GM12891 (cell line): ENCODE data around the gene PDAP1.
"Not testable (repeated sequence)": the region's sequence is repeated elsewhere in the genome, so short reads cannot be mapped to it uniquely, and the experiment has no call there.

Experiments used
- DNase-seq: peaks from one replicate; pipeline ENCODE4 v3.0.0; 2011; ENCODE audit warnings: low spot score; ENCODE audit not compliant: insufficient read length
- FAIRE-seq: peaks from 2 replicates; lab custom pipeline; 2011; peaks lifted over from hg19 to GRCh38; lab: Jason Lieb, UNC
- PAX5 ChIP-seq: IDR thresholded peaks from 2 replicates; pipeline ENCODE4 v1.6.1; 2011; ENCODE audit warnings: low read length, moderate library complexity, mild to moderate bottlenecking; ENCODE audit not compliant: insufficient read depth, severe bottlenecking
- POLR2A ChIP-seq: IDR thresholded peaks from 2 replicates; pipeline ENCODE4 v1.6.1; 2011; ENCODE audit warnings: low read depth, low read length, control low read depth
- POLR2AphosphoS5 ChIP-seq: IDR thresholded peaks from 2 replicates; pipeline ENCODE4 v1.6.1; 2011; ENCODE audit warnings: low read depth, low read length, control low read depth
- POU2F2 ChIP-seq: IDR thresholded peaks from 2 replicates; pipeline ENCODE4 v1.6.1; 2011; ENCODE audit warnings: low read depth, mild to moderate bottlenecking, control low read depth, low read length, moderate library complexity
- SPI1 ChIP-seq: IDR thresholded peaks from 2 replicates; pipeline ENCODE4 v1.6.1; 2011; ENCODE audit warnings: low read depth, low read length, control low read depth
- TAF1 ChIP-seq: IDR thresholded peaks from 2 replicates; pipeline ENCODE4 v1.6.1; 2011; ENCODE audit warnings: low read depth, low read length, control low read depth

Gene PDAP1

GRCh38 chr7:99448855-99449254, 40.5 kb upstream of the PDAP1 start:
- no peak for DNase-seq
- FAIRE-seq = no peak

GRCh38 chr7:99447943-99448342, 39.5 kb upstream of the PDAP1 start:
- DNase-seq (no peak), FAIRE-seq (no peak)
- TF ChIP-seq POU2F2 (no peak), TAF1 (no peak), POLR2AphosphoS5 (no peak), SPI1 (no peak), PAX5 (no peak), POLR2A (no peak)

More at GRCh38 chr7:99448855-99449254, 40.5 kb upstream of the PDAP1 start:
- no peak for TF ChIP-seq POLR2A
- no peak for TF ChIP-seq SPI1

GRCh38 chr7:99446096-99446495, 37.7 kb upstream of the PDAP1 start:
- no peak for DNase-seq
- FAIRE-seq = no peak
- TF ChIP-seq TAF1 (no peak), POLR2AphosphoS5 (no peak), SPI1 (no peak), POLR2A (no peak), PAX5 (no peak), POU2F2 (no peak)

- DNase-seq = no peak
- TF ChIP-seq POLR2AphosphoS5 (no peak), PAX5 (no peak), POU2F2 (no peak), TAF1 (no peak), SPI1 (no peak), POLR2A (no peak)
- no peak for FAIRE-seq
Observed at GRCh38 chr7:99440195-99440594, 31.8 kb upstream of the PDAP1 start.

GRCh38 chr7:99438573-99439480, 30.4 kb upstream of the PDAP1 start, which contains the start of the genes CPSF4 and PTCD1:
Gene CPSF4 (plus strand): TSS chr7:99438943. CDS start chr7:99439083, 140 bp downstream.
Gene PTCD1 (minus strand): TSS chr7:99438798. CDS start chr7:99435242, 3,556 bp downstream.
- FAIRE-seq = peak; percentile 99
- peak; percentile 77 for TF ChIP-seq PAX5
- TF ChIP-seq POLR2A = peak; percentile 75
- TF ChIP-seq SPI1 = no peak
- TF ChIP-seq TAF1 = peak; percentile 31; the same call in 1 of the 2 replicates
- TF ChIP-seq POLR2AphosphoS5 = peak; percentile 65; the same call in 1 of the 2 replicates
- TF ChIP-seq POU2F2 = no peak
- peak; percentile 98 for DNase-seq

- no peak for DNase-seq
- peak; percentile 71 for FAIRE-seq
- TF ChIP-seq PAX5 (no peak), SPI1 (no peak), TAF1 (no peak), POLR2A (no peak), POLR2AphosphoS5 (no peak), POU2F2 (no peak)
Observed at GRCh38 chr7:99437946-99438572, 29.7 kb upstream of the PDAP1 start.

- no peak for TF ChIP-seq POU2F2
- no peak for TF ChIP-seq TAF1
- no peak for TF ChIP-seq POLR2AphosphoS5
- TF ChIP-seq PAX5 = no peak
- TF ChIP-seq POLR2A = no peak
- no peak for TF ChIP-seq SPI1
- DNase-seq (no peak), FAIRE-seq (no peak)
Observed at GRCh38 chr7:99433158-99433557, 24.8 kb upstream of the PDAP1 start.

- FAIRE-seq, DNase-seq: not testable (repeated sequence)
Observed at GRCh38 chr7:99431756-99432540, 23.6 kb upstream of the PDAP1 start.

GRCh38 chr7:99429756-99430155, 21.4 kb upstream of the PDAP1 start:
- no peak for FAIRE-seq
- TF ChIP-seq PAX5 (no peak), POLR2A (no peak), POLR2AphosphoS5 (no peak), TAF1 (no peak), SPI1 (no peak), POU2F2 (no peak)
- DNase-seq = no peak
